NK-92 (cell line): Measurements from ENCODE around the gene MED26.
"Not testable (repeated sequence)": the region's sequence is repeated elsewhere in the genome, so short reads cannot be mapped to it uniquely, and the experiment has no call there.

Source experiments
- DNase-seq: peaks from one replicate; lab custom pipeline; 2025; ENCODE audit not compliant: unreplicated experiment; lab: John Stamatoyannopoulos, UW

MED26 gene

DNA sequence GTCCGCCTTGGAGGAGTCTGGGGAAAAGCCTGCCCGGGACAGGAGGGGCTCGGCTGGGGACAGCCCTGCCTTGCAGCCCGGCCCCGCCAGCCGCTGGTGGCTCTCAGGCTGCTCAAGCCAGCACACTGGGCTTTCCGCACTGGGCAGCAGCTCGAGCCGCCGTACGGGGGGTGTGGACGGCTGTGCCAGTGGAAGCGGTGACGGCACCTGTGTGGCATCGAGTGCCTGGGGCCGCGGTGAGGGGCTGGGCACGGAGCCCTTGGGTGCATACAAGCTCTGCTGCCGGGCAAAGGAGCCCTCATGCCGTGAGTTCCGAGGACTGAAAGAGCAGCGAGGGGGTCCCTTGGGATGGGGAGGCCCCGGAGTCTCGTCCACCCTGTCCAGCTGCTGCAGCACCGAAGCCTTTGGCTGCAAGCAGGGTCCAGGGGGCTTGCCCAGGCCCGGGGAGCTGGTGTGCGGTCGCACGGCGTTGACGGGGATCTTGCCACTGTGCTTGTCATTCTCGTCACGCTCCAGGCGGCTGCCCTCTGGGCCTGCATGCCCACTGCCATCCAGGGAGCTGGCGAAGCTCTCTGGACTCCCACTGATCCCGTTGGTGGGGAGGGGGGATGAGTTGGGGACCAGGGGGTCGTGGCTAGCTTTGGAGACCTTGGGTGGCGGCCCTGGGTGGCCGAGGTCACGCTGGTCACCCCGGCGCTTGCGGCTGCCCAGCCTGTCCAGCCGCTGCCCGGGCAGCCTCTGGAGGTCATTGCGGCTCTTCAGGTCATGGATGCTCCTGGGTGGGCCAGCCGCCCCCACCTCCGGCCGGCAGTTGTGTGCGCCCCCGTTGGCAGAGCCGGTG, 51.1 kb downstream of the MED26 start:
- no peak for DNase-seq

DNA sequence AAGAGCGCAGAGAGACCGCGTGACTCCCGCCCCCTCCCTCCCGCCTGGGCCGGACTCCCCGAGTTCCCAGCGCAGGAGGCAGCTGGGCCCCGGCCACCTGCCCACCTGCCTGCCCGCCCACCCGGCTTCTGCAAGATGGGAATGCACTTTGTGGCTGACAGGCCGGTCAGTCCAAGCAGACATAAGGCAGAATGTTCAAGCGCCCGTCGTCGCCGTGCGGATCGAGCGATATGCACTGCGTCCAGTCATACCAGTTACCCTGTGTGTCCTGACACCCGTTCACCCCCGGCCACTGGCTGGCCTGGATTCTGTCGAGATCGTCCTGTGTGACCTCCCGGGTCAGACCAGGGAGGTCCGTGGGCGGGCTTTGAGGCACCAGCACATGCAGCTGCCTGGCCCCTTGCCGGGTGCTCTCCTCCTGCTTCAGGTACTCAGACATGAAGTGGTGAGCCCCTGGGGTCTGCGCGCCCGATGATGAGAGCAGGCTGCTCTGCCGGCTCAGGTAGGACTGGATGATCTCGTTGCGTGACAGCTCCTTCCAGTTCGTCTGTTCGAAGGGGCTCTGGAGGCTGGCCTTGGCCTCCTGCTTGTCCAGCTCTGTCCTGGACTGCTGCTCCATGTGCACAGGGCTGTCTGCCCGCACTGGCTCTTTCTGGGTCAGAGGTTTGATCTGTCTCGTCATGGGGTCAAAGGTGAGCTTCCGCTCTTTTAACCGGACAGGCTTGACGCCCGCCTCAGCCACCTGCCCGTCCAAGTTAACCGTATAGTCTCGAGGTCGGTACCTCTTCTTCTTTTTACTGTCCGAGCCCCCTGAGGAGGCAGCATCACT, 51.9 kb downstream of the MED26 start:
- DNase-seq: no peak

DNA sequence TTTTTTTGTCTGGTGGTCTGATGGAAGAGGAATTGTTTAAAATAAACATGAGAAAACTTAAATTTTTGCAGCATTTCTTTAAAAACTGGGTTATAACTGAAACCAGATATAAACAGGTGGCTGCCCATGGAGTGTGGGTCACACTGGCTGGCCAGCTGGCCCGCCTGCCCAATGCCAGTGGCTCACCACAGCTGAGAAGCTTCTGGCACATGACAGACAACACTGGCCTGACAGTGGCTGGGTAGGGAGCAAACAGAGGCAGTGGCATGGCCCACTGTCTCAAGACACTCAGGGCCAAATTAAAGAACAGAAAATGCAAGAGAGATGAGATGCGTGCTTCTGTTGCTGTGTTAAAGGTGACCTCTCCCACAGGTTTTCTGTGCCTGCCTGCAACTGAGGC, 52.7 kb downstream of the MED26 start:
- DNase-seq: no peak

DNA sequence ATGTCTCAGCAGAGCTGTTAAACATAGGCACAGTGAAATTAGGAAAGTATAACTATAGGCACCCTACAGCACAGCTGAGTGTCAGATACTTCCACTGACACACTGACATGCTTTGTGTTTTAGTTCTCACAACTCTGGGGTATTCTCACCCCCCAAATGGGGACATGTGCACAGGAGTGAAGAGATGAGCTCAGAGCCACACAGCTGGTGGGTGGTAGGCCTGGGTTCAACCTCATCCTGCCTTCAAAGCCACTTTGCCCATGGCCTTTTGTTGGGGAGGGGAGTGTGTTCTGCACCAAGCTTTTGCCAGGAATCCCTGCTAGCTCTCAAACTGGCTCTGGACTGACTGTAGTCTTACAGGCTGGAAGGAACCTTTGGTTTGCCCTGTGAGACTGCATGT, 54.1 kb downstream of the MED26 start:
- no peak for DNase-seq

DNA sequence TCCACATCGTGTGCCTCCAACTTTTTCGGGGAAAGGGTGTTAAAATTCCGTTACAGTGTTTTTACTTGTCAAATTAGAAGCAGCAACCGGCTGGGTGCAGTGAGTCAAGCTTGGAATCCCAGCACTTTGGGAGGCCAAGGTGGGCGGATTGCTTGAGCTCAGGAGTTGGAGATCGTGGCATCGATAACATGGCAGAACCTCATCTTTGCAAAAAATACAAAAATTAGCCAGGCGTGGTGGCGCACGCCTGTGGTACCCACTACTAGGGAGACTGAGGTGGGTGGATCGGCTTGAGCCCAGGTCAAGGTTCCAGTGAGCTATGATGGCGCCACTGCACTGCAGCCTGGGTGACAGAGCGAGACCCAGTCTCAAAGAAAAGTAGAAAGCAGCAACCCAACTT, 54.7 kb downstream of the MED26 start:
- DNase-seq: no peak

DNA sequence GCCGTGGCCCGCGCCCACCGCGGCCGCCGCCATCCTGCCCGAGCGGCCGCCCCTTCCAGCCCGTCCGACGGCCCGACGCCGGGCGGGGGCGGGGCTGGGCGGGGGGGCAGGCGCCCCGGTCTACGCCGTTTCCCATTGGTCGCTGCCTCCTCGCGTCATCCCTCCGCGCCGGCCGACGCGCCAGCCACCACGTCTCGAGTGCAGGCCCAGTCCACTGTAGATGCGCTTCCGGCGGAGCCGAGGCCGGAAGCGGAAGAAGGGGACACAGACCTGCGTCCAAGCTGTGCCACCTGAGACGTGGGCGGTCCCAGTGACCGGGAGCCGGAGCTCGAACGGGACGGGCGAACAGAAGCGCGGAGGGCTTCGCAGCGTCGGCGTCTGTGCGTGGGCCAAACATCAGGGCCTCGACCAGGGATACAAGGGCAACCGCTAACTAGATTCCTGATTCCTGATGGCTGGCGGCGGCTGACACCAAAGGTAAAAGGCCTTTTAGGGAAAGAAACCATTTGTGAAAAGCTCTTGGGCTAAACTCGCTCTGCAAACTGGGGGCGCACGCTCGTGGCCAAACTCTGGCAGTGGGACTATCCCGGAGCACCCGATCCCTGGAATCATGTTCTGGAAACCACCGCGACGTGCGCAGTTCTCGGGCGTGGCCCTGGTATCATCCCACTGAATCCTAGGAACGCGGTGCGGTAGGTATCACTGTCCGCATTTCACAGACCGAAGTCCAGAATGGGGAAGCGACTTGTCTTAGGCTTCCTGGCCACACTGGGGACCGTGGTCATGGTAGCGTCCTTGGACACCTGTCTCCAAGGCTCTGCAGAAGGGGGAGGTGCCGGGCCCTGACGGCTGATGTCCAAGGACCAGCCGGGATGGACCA, 55.4 kb downstream of the MED26 start, which contains the start of gene SLC35E1:
TSS of gene SLC35E1 (minus strand) at position 84 of the 880 bp plus-strand sequence. CDS start at position 33, 51 bp downstream.
- no peak for DNase-seq

DNA sequence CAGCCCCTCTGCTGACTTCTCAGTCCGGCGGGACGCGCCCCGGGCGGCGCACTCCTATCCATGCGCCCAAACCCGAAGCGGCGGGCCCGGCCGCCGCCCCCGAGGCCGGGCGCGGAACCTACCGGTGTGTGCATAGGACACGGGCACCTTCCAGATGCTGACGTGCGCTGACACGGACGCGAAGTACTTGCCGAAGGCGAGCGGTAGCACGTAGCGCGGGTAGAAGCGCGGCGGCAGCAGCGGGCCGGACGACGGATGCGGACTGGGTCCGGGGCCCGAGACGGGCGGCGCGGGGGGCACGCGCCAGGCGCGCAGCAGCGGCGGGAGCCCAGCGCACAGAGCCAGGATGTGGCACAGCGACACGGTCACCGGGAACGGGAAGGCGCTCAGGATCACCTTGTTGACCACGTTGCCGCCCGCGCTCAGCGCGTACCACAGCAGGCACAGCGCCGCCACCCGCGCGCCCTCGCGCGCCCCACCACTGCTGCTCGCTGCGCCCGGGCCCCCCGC, 56.1 kb downstream of the MED26 start:
- DNase-seq: no peak

DNA sequence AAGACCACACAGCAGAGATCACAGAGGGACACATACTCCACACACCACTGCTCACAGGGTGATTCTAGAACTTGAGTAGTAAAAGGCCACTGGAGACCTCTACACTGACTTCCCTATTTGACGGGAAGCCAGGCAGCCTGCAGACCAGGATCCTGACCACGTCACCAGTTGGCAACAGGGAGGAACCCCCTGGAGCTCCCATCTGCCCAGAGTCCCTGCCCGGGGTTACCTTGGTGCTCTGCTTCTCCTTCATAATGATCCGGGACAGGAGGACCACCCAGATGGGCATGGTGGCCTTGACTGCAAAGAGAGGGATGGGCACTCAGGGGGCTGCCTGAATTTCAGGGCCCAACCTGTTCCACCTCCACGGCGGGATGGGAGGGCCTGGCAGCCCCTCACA, 56.7 kb downstream of the MED26 start:
- DNase-seq: no peak

DNA sequence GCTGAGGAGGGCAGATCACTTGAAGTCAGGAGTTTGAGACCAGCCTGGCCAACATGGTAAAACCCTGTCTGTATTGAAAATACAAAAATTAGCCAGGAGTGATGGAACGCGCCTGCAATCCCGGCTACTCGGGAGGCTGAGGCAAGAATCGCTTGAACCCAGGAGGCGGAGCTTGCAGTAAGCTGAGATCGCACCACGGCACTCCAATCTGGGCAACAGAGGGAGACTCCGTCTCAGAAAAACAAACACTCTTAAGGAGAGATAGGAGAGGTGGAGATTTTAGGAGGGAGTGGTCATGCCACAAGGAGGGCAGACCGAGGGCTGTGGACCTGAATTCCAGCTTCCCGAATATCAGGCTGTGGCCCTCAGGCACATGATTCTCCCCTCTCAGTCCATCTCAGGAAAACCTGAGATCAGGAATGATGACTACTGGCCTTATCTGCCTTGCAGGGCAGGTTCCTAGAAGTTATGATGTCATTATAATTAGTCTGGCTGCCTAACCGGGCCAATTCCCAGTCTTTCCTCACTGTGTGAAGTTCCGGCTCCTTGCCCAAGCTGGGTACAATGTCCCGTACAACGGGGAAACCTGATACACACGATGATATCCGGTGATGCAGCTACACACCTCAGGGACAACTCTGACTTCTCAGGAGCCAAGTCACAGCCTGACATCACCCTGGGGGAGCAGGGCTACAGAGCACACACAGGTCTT, 58.2 kb downstream of the MED26 start:
- no peak for DNase-seq

DNA sequence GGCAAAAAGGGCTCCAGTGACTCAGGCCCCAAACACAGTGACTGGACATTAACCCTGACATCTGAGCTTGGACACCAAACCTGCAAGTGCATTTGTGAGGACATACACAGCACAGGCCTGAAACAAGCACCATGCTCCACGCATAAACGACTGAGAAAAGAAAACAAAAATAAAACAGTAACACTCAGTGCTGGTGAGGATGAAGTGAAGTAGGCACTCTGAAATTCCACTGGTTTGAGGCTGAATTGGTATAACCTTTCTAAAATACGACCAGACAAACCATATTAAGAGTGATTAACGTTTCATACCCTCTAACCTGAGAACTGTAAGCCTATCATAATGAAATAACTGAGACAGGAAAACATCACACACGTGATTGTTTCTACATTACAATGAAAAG, 61.3 kb downstream of the MED26 start:
- DNase-seq: no peak

DNA sequence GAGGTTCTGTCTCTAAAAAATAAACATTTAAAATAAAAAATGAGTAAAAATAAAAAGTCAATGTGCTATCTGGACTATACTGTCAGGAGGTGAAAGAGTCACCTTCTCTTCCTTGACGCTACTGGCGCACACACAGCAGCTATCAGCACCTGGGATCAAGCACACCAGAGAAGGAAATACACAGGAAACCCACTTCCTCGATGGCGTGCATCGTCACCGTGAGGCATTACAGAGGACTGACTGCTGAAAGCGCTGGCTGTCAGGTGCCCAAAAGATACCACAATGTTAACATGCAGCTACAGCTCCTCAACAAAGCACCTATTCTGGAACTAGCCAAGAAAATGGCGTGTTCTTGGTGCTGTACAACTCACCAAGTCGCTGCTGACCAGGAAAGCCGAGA, 61.8 kb downstream of the MED26 start:
- DNase-seq: no peak

DNA sequence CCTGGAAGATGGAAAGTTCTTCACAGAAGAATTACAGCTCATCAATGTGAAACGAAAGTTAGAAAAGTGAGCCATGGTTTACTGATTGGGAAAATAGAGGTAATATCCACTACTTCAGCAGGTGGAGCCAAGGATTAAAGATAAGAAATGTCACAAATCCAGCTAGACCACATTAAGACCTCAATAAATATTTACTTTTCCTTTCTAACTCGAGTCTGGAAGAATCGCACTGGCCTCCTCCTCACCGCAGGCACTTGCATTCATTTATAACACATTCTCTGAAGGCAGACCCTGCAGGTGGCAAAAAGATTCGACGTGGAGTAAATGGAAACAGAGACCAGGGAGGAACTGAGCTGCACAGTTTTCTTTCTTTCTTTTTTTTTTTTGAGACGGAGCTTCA, 63.2 kb downstream of the MED26 start:
- no peak for DNase-seq

DNA sequence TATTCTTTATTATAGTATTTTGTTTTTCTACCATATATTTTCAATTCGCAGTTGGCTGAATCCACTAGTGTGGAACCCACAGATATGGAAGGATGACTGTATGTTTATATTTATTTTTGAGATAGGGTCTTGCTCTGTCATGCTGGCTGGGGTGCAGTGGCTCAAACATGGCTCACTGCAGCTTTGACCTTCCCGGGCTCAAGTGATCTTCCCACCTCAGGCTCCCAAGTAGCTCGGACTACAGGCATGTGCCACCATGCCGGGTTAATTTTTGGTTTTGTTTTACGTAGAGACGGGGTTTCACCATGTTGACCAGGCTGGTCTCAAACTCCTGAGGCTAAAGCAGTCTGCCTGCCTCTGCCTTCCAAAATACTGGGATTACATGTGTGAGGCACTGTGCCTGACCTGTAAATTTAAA, 65.4 kb downstream of the MED26 start:
- DNase-seq: no peak

DNA sequence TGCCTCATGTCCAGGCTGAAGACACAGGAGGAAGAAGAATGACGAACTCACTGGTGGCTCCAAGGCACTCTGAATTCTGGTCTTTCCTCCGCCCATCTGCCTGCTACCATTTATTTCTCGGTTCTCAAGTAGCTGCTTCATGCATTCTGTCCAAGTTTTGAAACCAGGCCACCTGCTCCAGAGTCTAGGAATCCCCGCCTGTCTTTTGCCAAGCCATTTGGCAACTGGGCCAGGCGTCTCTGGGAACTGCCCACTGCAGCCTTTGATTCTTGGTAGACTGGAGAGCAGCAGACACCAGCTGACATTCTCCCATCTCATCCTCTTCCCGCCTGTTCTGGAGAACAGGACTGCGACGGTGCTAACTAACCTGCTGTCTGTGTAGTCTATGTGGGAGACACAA, 66.6 kb downstream of the MED26 start:
- DNase-seq: no peak

DNA sequence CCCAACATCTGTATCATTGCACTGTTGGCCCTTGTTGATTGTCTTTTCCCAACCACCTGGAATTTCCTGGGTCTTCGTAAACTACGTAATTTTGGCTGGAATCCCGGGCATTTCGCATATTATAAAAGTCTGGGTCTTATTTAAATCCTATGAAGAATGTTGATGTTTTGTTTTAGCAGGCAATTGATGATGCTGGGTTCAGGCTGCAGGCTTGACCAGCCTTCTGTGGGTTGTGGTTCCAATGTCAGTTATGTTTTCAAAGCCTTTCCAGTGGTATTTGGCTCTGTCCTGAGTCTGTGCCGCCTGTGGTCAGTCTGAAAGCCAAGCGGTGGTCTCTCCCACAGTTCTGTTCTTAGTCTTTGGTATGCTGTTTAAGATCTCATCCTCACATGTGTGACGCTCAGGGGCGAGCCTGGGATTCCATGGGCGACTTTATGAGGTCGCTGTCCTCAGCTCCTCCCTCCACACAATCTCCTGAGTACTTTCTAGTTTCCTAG, 68.2 kb downstream of the MED26 start:
- no peak for DNase-seq

DNA sequence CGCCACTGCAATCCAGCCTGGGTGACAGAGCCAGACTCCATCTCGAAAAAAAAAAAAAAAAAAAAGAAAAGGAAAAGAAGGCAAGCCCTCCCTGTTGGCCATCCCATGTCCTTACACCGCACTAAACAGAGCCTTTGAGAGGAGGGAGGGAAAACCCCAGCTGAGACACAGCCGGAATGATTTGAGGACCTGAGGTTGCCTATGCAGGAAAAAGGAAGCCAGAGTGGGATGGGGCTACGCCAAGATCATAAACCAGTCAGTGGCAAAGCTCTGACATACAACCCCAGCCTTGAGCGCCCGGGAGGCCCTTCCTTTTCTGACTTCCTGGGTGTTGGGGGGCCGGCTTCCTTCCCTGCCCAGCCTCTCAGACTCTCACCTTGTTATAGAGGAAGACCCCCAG, 73.2 kb downstream of the MED26 start:
- DNase-seq: no peak

DNA sequence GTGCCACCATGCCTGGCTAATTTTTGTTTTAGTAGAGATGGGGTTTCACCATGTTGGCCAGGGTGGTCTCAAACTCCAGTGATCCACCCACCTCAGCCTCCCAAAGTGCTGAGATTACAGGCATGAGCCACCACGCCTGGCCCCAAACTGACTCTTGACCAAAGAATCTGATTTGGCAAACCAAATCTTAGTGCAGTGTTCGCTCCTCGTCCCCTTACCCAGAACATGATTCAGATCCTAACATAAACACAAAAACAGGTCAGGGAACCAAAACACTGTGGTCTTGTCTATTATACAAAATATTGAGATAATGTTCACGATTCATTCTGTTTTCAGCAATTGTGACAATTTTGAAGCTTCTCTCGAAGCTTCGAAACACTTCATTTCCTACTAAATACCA, 76.1 kb downstream of the MED26 start:
- not testable (repeated sequence) for DNase-seq

DNA sequence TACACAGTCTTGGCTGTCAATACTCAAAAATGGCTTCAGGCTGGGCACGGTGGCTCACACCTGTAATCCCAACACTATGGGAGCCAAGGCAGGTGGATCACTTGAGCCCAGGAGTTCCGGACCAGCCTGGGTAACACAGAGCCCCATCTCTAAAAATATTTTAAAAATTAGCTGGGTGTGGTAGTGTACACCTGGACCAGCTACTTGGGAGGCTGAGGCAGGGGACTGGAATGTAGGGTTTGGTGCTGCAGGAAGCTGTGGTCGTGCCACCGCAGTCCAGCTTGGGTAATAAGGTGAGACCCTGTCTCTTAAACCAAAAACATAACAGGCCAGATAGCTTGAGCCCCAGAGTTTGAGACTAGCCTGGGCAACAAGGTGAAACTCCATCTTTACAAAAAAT, 79.0 kb downstream of the MED26 start:
- no peak for DNase-seq

DNA sequence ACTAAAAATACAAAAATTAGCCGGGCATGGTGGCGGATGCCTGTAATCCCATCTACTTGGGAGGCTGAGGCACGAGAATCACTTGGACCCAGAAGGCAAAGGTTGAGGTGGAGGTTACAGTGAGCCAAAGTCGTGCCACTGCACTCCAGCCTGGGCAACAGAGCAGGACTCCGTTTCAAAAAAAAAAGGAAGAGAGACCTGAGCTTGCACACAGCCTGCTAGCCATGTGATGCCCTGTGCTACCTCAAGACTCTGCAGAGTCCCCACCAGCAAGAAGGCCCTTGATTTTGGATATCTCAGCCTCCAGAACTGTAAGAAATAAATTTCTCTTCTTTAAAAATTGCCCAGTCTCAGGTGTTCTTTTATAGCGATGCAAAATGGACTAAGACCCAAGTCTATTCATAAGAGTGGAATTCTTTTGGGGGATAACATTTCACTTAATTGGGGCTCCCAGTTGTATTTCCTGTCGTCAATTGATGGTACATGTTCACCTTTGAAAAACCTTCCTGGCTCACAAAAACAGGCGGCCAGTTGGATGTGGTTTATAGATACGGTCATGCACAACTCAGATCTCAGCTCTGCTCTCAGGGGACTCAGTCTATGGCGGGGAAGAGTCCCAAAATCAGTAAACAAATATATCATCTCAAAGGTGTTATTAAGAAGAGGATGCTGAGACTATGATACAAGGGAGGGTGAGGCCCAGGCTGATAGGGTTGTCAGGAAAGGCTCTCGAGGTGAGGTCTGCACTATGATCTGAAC, 83.4 kb downstream of the MED26 start:
- no peak for DNase-seq
